K562 (cell line): ENCODE measurements around the gene SHH. TPM values are rescaled to one million over a fixed set of nuclear protein-coding genes. Genes with fewer than 3 reads are reported as not detected.

Experiments
- ATAC-seq: fragments of 200-7000 bp; cut with Tn5 transposase; 3 replicates; pipeline ENCODE4 v1.9.1; 2020; ENCODE audit warnings: moderate library complexity
- BruUV-seq: library from RNA; stranded (reverse); fragments of 400-500 nt; replicated peaks from 2 replicates; lab custom pipeline; 2021; lab: Mats Ljungman, UMichigan
- CTCF ChIA-PET: fragments of 300-600 bp; formaldehyde crosslinking; extraction: SDS; loops from one replicate; lab custom pipeline; 2021; ENCODE audit warnings: low intra/inter-chr PET ratio; lab: Yijun Ruan, JAX
- POLR2A ChIA-PET: fragments of 300-600, 350-650 bp; sonication (Branson Sonifier 250); formaldehyde crosslinking; extraction: SDS; loops from one replicate; lab custom pipeline; 2021; ENCODE audit warnings: antibody characterized with exemption, inconsistent platforms; lab: Yijun Ruan, JAX
- DNase-seq, 4 experiments: peaks; one replicate each; pipeline versions ENCODE4 v3.0.0 to v3.0.0-alpha.2; 2011 to 2018; ENCODE audit warnings: low spot score in 3 of 4, mixed read lengths in 3 of 4; ENCODE audit errors: extremely low read depth in 1 of 4
- FAIRE-seq: peaks from 2 replicates; lab custom pipeline; 2011; peaks lifted over from hg19 to GRCh38; lab: Jason Lieb, UNC
- H2AFZ ChIP-seq: 2 replicates; pipeline ENCODE4 v1.6.0; 2011; ENCODE audit warnings: low read depth, low read length, control low read depth, inconsistent platforms
- H3K27ac ChIP-seq: fragments of 200-600 bp; 3 replicates; pipeline ENCODE4 v1.8.0; 2011; ENCODE audit warnings: low read depth, mild to moderate bottlenecking, control low read depth, inconsistent platforms, low read length, moderate library complexity, mixed read lengths; ENCODE audit errors: extremely low read depth
- H3K27me3 ChIP-seq, 2 experiments: fragments of 300-600 bp in 1 of 2; 2 replicates in 1 of 2; 3 replicates in 1 of 2; pipeline versions ENCODE4 v1.6.0 to v1.8.0; 2011; ENCODE audit warnings: inconsistent platforms in 2 of 2, low read length in 2 of 2, mild to moderate bottlenecking in 1 of 2, mixed read lengths in 1 of 2, moderate library complexity in 1 of 2; ENCODE audit not compliant: control insufficient read depth in 2 of 2, insufficient read depth in 2 of 2
- H3K36me3 ChIP-seq: fragments of 300-600 bp; 3 replicates; pipeline ENCODE4 v1.8.0; 2011; ENCODE audit warnings: mild to moderate bottlenecking, low read length, inconsistent platforms; ENCODE audit not compliant: control insufficient read depth, insufficient read depth
- H3K4me1 ChIP-seq, 2 experiments: fragments of 200-600 bp in 1 of 2; replicated peaks in 1 of 2; 2 replicates in 1 of 2; 3 replicates in 1 of 2; pipeline versions ENCODE4 v1.5.1 to v1.8.0; 2011; ENCODE audit warnings: inconsistent platforms in 2 of 2, low read length in 2 of 2, mild to moderate bottlenecking in 1 of 2, mixed read lengths in 1 of 2, moderate library complexity in 1 of 2; ENCODE audit not compliant: control insufficient read depth in 2 of 2, insufficient read depth in 2 of 2
- H3K4me2 ChIP-seq: 2 replicates; pipeline ENCODE4 v1.6.1; 2011; ENCODE audit warnings: low read length, control low read depth, inconsistent platforms, mixed read lengths; ENCODE audit not compliant: insufficient read depth
- H3K4me3 ChIP-seq: fragments of 200-600 bp; sonication (generic), shearing (Covaris generic); 2 replicates; pipeline ENCODE4 v1.5.1; 2016; ENCODE audit warnings: control low read depth, inconsistent platforms
- H3K79me2 ChIP-seq: fragments of 200-600 bp; 3 replicates; pipeline ENCODE4 v1.8.0; 2011; ENCODE audit warnings: low read length, inconsistent platforms; ENCODE audit not compliant: control insufficient read depth, insufficient read depth
- H3K9ac ChIP-seq, 2 experiments: 2 replicates each; pipeline versions ENCODE4 v1.6.0 to v1.6.1; 2011; ENCODE audit warnings: low read depth in 2 of 2, low read length in 2 of 2, control low read depth in 1 of 2, inconsistent platforms in 1 of 2, mild to moderate bottlenecking in 1 of 2, mixed read lengths in 1 of 2; ENCODE audit not compliant: insufficient read depth in 1 of 2
- H3K9me1 ChIP-seq: one replicate; pipeline ENCODE4 v1.6.0; 2011; ENCODE audit warnings: inconsistent platforms, mild to moderate bottlenecking, low read length, moderate library complexity; ENCODE audit not compliant: control insufficient read depth, insufficient read depth
- H3K9me3 ChIP-seq: replicated peaks from 2 replicates; pipeline ENCODE4 v1.5.1; 2011; ENCODE audit warnings: low read depth, low read length, inconsistent platforms; ENCODE audit not compliant: control insufficient read depth, insufficient read depth
- H4K20me1 ChIP-seq: replicated peaks from 2 replicates; pipeline ENCODE4 v1.6.1; 2011; ENCODE audit warnings: low read length, inconsistent platforms, mixed read lengths; ENCODE audit not compliant: control insufficient read depth, insufficient read depth
- ATF3 ChIP-seq, 2 experiments: fragments of 450-650 bp in 1 of 2; sonication (generic) in 1 of 2; formaldehyde crosslinking in 1 of 2; IDR thresholded peaks in 1 of 2; conservative IDR thresholded peaks in 1 of 2; 2 replicates each; pipeline versions ENCODE4 v1.6.1 to v1.8.1; 2016 to 2023; ENCODE audit warnings: mild to moderate bottlenecking in 2 of 2, moderate library complexity in 2 of 2, inconsistent platforms in 1 of 2, missing genetic modification reagents in 1 of 2
- CCAR2 ChIP-seq: fragments of 200-400 bp; formaldehyde crosslinking; IDR thresholded peaks from 2 replicates; pipeline ENCODE4 v1.6.1; 2017; ENCODE audit warnings: mild to moderate bottlenecking, low read depth, low read length
- FOSL1 ChIP-seq: fragments of 200-800 bp; sonication (Bioruptor generic); conservative IDR thresholded peaks from 2 replicates; pipeline ENCODE4 v1.6.1; 2016; ENCODE audit warnings: missing genetic modification characterization, missing compliant biosample characterization
- HCFC1 ChIP-seq: IDR thresholded peaks from 2 replicates; pipeline ENCODE4 v1.6.1; 2012; ENCODE audit warnings: low read depth, low read length, improper control_type of control experiment
- LCOR ChIP-seq: sonication (generic); formaldehyde crosslinking; IDR thresholded peaks from 2 replicates; pipeline ENCODE4 v1.8.0; 2022; ENCODE audit warnings: mild to moderate bottlenecking, missing genetic modification reagents
- NFATC3 ChIP-seq: fragments of 450-650 bp; IDR thresholded peaks from 2 replicates; pipeline ENCODE4 v1.6.1; 2017; ENCODE audit warnings: mild to moderate bottlenecking
- POLR3G ChIP-seq: IDR thresholded peaks from 2 replicates; pipeline ENCODE4 v1.6.1; 2011; ENCODE audit not compliant: insufficient read length, insufficient replicate concordance; ENCODE audit errors: extremely low read depth
- RFX1 ChIP-seq: fragments of 450-650 bp; IDR thresholded peaks from 2 replicates; pipeline ENCODE4 v1.6.1; 2016; ENCODE audit warnings: mild to moderate bottlenecking, moderate library complexity
- SMAD1 ChIP-seq: fragments of 150-350 bp; IDR thresholded peaks from 2 replicates; pipeline ENCODE4 v1.6.1; 2014; ENCODE audit warnings: low read length, low read depth; ENCODE audit not compliant: partially characterized antibody
- TOE1 ChIP-seq, 2 experiments: fragments of 450-650 bp in 1 of 2; sonication (generic) in 1 of 2; formaldehyde crosslinking in 1 of 2; IDR thresholded peaks; 2 replicates each; pipeline versions ENCODE4 v1.7.1 to v1.8.0; 2016 to 2022; ENCODE audit warnings: borderline replicate concordance in 2 of 2, mild to moderate bottlenecking in 2 of 2, antibody characterized with exemption in 1 of 2, inconsistent platforms in 1 of 2, low read depth in 1 of 2, missing genetic modification reagents in 1 of 2, moderate library complexity in 1 of 2
- ZFP30 ChIP-seq: fragments of 250-450 bp; sonication (Bioruptor Pico); IDR thresholded peaks from 2 replicates; pipeline ENCODE4 v1.8.0; 2022; ENCODE audit warnings: moderate library complexity, mild to moderate bottlenecking, inconsistent platforms, borderline replicate concordance
- ZNF232 ChIP-seq: sonication (generic); formaldehyde crosslinking; IDR thresholded peaks from 2 replicates; pipeline ENCODE4 v1.8.0; 2022; ENCODE audit warnings: mild to moderate bottlenecking, missing genetic modification reagents
- ZNF644 ChIP-seq: fragments of 200-800 bp; sonication (Bioruptor generic); IDR thresholded peaks from 2 replicates; pipeline ENCODE4 v1.6.1; 2016; ENCODE audit warnings: low read depth, missing genetic modification characterization, missing compliant biosample characterization
- WGBS: fragments of 100-300 bp; shearing (Covaris generic); methylation state at CpG from one replicate; pipeline ENCODE4 v1.1.6; 2016; ENCODE audit warnings: low coverage, mixed read lengths; ENCODE audit not compliant: insufficient coverage; ENCODE audit errors: missing lambda C conversion rate; 5-methylcytosine and 5-hydroxymethylcytosine counted together
- in situ Hi-C: fragments of 300-500 bp; cut with MboI; formaldehyde crosslinking; loops from 4 replicates; pipeline ENCODE4 v1.15.0; 2018; ENCODE audit warnings: inconsistent platforms, mixed read lengths
- intact Hi-C: fragments of 100-400 bp; cut with micrococcal nuclease; formaldehyde crosslinking; loops from 2 replicates; pipeline ENCODE4 v1.14.2; 2022
- polyA plus RNA-seq, 8 experiments: library from polyadenylated mRNA; depleted of rRNA in 4 of 8; stranded (reverse) in 5 of 8; unstranded in 3 of 8; fragments of >200 nt; fragmentation: Nextera tagmentation in 2 of 8; fragmentation: Illumina TruSeq in 1 of 8; extraction: Ambion mirVana in 2 of 8; extraction: Trizol in 1 of 8; gene quantifications; 2 replicates each; pipeline versions ENCODE4 v1.2.1 to v1.2.3, GENCODE V29; 2011 to 2014; ENCODE audit warnings: inconsistent platforms in 1 of 8, missing spikeins in 1 of 8
- total RNA-seq, 7 experiments: library from RNA; depleted of rRNA in 6 of 7; stranded (reverse); fragments of >200 nt in 6 of 7; fragmentation: Illumina TruSeq in 2 of 7; extraction: Trizol in 2 of 7; gene quantifications; 2 replicates each; pipeline versions ENCODE4 v1.2.1 to v1.2.3, GENCODE V29; 2011 to 2021; ENCODE audit warnings: low replicate concordance in 1 of 7
- TF ChIP-seq, protein P1 (sequence below): fragments of 450-650 bp; IDR thresholded peaks from 2 replicates; pipeline ENCODE4 v1.7.0; 2016; ENCODE audit warnings: borderline replicate concordance

SHH gene
- total and polyA plus RNA-seq, 9 of the 15 experiments (the other 6 are each of a cell fraction or from before 2014, with no cell fraction given), result 0.09 TPM; not detected in 8

DNA sequence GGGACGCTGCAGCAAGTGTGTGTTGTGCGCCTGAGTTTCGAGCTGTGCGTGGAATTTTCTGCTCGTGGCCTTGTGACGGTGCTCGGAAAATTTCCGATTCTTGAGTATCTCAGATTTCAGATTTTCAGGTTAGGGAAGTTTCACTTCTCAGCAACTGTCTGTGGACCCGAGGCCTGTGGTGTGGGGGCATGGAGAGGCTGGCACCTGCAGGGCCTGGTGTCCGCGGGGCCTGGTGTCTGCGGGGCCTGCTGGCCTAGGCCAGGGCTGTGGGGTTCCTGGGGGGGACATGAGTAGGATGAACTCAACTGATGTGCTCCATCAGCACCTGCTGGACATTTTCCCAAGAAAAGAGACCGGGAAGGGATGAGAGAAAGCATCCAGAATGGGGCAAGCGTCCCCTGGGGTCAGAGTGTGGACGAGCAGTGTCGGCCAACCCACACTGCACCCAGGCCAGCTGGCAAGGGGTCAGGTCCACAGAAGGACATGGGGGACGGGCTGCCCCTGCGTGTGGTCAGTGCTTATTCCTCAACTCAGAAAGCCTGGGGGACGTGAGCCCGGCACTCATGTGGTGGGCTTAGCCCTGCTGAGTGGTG, 31.3 kb upstream of the SHH start:
- BruUV-seq, result no TSS peak
- no peak overlapping the region for H3K4me3 ChIP-seq
- DNase-seq, result no peak
- H3K27ac ChIP-seq, result no peak overlapping the region
- WGBS, result under 1% methylated on average over 20 of the region's 20 CpGs
- no peaks in the 10 kb centered on the region for H3K9me1 ChIP-seq
- no peaks in the 10 kb centered on the region for H3K36me3 ChIP-seq
- H3K4me2 ChIP-seq, result no peak overlapping the region
- H3K9ac ChIP-seq, result no peak overlapping the region
- TF ChIP-seq CCAR2 (no peak), NFATC3 (no peak), SMAD1 (no peak), LCOR (CRISPR knock-in tag) (no peak), RFX1 (no peak), ZNF644 (tag) (no peak), ZNF232 (CRISPR knock-in tag) (no peak), FOSL1 (tag) (no peak), TOE1 (IDR thresholded peaks at IDR 0.05; ENCODE audit: borderline replicate concordance) (no peak), TOE1 (CRISPR knock-in tag; IDR thresholded peaks at IDR 0.05; ENCODE audit: borderline replicate concordance, low read depth) (no peak), POLR3G (no peak), HCFC1 (no peak), ATF3 (IDR thresholded peaks at IDR 0.05) (no peak), ATF3 (CRISPR knock-in tag; conservative IDR thresholded peaks at IDR 0.05) (no peak), ZFP30 (CRISPR knock-in tag) (no peak)
- TF ChIP-seq, protein P1, sequence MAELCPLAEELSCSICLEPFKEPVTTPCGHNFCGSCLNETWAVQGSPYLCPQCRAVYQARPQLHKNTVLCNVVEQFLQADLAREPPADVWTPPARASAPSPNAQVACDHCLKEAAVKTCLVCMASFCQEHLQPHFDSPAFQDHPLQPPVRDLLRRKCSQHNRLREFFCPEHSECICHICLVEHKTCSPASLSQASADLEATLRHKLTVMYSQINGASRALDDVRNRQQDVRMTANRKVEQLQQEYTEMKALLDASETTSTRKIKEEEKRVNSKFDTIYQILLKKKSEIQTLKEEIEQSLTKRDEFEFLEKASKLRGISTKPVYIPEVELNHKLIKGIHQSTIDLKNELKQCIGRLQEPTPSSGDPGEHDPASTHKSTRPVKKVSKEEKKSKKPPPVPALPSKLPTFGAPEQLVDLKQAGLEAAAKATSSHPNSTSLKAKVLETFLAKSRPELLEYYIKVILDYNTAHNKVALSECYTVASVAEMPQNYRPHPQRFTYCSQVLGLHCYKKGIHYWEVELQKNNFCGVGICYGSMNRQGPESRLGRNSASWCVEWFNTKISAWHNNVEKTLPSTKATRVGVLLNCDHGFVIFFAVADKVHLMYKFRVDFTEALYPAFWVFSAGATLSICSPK, result no peak
- TF ChIP-seq, all 486 proteins: peak for 0
- FAIRE-seq, result no peak
- Histone ChIP-seq H2AFZ (no peak overlapping the region), H3K27me3 (peaks cover 83 to 89% of the 10 kb centered on the region in 2 experiments), H3K79me2 (no peaks in the 10 kb centered on the region), H3K9me3 (no peaks in the 10 kb centered on the region), H4K20me1 (peaks cover 19% of the 10 kb centered on the region), H3K4me1 (no peaks in the 10 kb centered on the region)
- CTCF ChIA-PET, result no interaction called here
- in situ Hi-C loops, result no loop called here
- intact Hi-C loops, result no loop called here
- POLR2A ChIA-PET, result interaction anchor here (0.5 to 0.9 kb wide), 2 partner anchors 44 to 1653 kb away, joined by 3 read pairs; no protein-coding TSS in a partner anchor
- no peak for ATAC-seq
